K562 (cell line): ENCODE results near the gene PDCD11. TPM values are rescaled to one million over a fixed set of nuclear protein-coding genes. Genes with fewer than 3 reads are reported as not detected.

Experiments
- ATAC-seq: fragments of 200-7000 bp; cut with Tn5 transposase; 3 replicates; pipeline ENCODE4 v1.9.1; 2020; ENCODE audit warnings: moderate library complexity
- BruUV-seq: library from RNA; stranded (reverse); fragments of 400-500 nt; replicated peaks from 2 replicates; lab custom pipeline; 2021; lab: Mats Ljungman, UMichigan
- CTCF ChIA-PET: fragments of 300-600 bp; formaldehyde crosslinking; extraction: SDS; loops from one replicate; lab custom pipeline; 2021; ENCODE audit warnings: low intra/inter-chr PET ratio; lab: Yijun Ruan, JAX
- POLR2A ChIA-PET: fragments of 300-600, 350-650 bp; sonication (Branson Sonifier 250); formaldehyde crosslinking; extraction: SDS; loops from one replicate; lab custom pipeline; 2021; ENCODE audit warnings: antibody characterized with exemption, inconsistent platforms; lab: Yijun Ruan, JAX
- DNase-seq, 4 experiments: peaks; one replicate each; pipeline versions ENCODE4 v3.0.0 to v3.0.0-alpha.2; 2011 to 2018; ENCODE audit warnings: low spot score in 3 of 4, mixed read lengths in 3 of 4; ENCODE audit errors: extremely low read depth in 1 of 4
- FAIRE-seq: peaks from 2 replicates; lab custom pipeline; 2011; peaks lifted over from hg19 to GRCh38; lab: Jason Lieb, UNC
- H2AFZ ChIP-seq: 2 replicates; pipeline ENCODE4 v1.6.0; 2011; ENCODE audit warnings: low read depth, low read length, control low read depth, inconsistent platforms
- H3K27ac ChIP-seq: fragments of 200-600 bp; 3 replicates; pipeline ENCODE4 v1.8.0; 2011; ENCODE audit warnings: low read depth, mild to moderate bottlenecking, control low read depth, inconsistent platforms, low read length, moderate library complexity, mixed read lengths; ENCODE audit errors: extremely low read depth
- H3K27me3 ChIP-seq, 2 experiments: fragments of 300-600 bp in 1 of 2; 2 replicates in 1 of 2; 3 replicates in 1 of 2; pipeline versions ENCODE4 v1.6.0 to v1.8.0; 2011; ENCODE audit warnings: inconsistent platforms in 2 of 2, low read length in 2 of 2, mild to moderate bottlenecking in 1 of 2, mixed read lengths in 1 of 2, moderate library complexity in 1 of 2; ENCODE audit not compliant: control insufficient read depth in 2 of 2, insufficient read depth in 2 of 2
- H3K36me3 ChIP-seq: fragments of 300-600 bp; 3 replicates; pipeline ENCODE4 v1.8.0; 2011; ENCODE audit warnings: mild to moderate bottlenecking, low read length, inconsistent platforms; ENCODE audit not compliant: control insufficient read depth, insufficient read depth
- H3K4me1 ChIP-seq, 2 experiments: fragments of 200-600 bp in 1 of 2; replicated peaks in 1 of 2; 2 replicates in 1 of 2; 3 replicates in 1 of 2; pipeline versions ENCODE4 v1.5.1 to v1.8.0; 2011; ENCODE audit warnings: inconsistent platforms in 2 of 2, low read length in 2 of 2, mild to moderate bottlenecking in 1 of 2, mixed read lengths in 1 of 2, moderate library complexity in 1 of 2; ENCODE audit not compliant: control insufficient read depth in 2 of 2, insufficient read depth in 2 of 2
- H3K4me2 ChIP-seq: 2 replicates; pipeline ENCODE4 v1.6.1; 2011; ENCODE audit warnings: low read length, control low read depth, inconsistent platforms, mixed read lengths; ENCODE audit not compliant: insufficient read depth
- H3K4me3 ChIP-seq: fragments of 200-600 bp; sonication (generic), shearing (Covaris generic); 2 replicates; pipeline ENCODE4 v1.5.1; 2016; ENCODE audit warnings: control low read depth, inconsistent platforms
- H3K79me2 ChIP-seq: fragments of 200-600 bp; 3 replicates; pipeline ENCODE4 v1.8.0; 2011; ENCODE audit warnings: low read length, inconsistent platforms; ENCODE audit not compliant: control insufficient read depth, insufficient read depth
- H3K9ac ChIP-seq, 2 experiments: 2 replicates each; pipeline versions ENCODE4 v1.6.0 to v1.6.1; 2011; ENCODE audit warnings: low read depth in 2 of 2, low read length in 2 of 2, control low read depth in 1 of 2, inconsistent platforms in 1 of 2, mild to moderate bottlenecking in 1 of 2, mixed read lengths in 1 of 2; ENCODE audit not compliant: insufficient read depth in 1 of 2
- H3K9me1 ChIP-seq: one replicate; pipeline ENCODE4 v1.6.0; 2011; ENCODE audit warnings: inconsistent platforms, mild to moderate bottlenecking, low read length, moderate library complexity; ENCODE audit not compliant: control insufficient read depth, insufficient read depth
- H3K9me3 ChIP-seq: replicated peaks from 2 replicates; pipeline ENCODE4 v1.5.1; 2011; ENCODE audit warnings: low read depth, low read length, inconsistent platforms; ENCODE audit not compliant: control insufficient read depth, insufficient read depth
- H4K20me1 ChIP-seq: replicated peaks from 2 replicates; pipeline ENCODE4 v1.6.1; 2011; ENCODE audit warnings: low read length, inconsistent platforms, mixed read lengths; ENCODE audit not compliant: control insufficient read depth, insufficient read depth
- BCLAF1 ChIP-seq, 2 experiments: fragments of 450-650 bp in 1 of 2; IDR thresholded peaks; 2 replicates each; pipeline ENCODE4 v1.6.1; 2011 to 2017; ENCODE audit warnings: low read depth in 2 of 2, antibody characterized with exemption in 1 of 2, borderline replicate concordance in 1 of 2, low read length in 1 of 2, mild to moderate bottlenecking in 1 of 2, mixed read lengths in 1 of 2; ENCODE audit not compliant: control insufficient read depth in 1 of 2
- DMBX1 ChIP-seq: fragments of 250-450 bp; sonication (Bioruptor Pico); IDR thresholded peaks from 2 replicates; pipeline ENCODE4 v1.8.0; 2022; ENCODE audit warnings: inconsistent platforms, mild to moderate bottlenecking, moderate library complexity, borderline replicate concordance
- FOSL1 ChIP-seq: fragments of 200-800 bp; sonication (Bioruptor generic); conservative IDR thresholded peaks from 2 replicates; pipeline ENCODE4 v1.6.1; 2016; ENCODE audit warnings: missing genetic modification characterization, missing compliant biosample characterization
- HES1 ChIP-seq: fragments of 450-650 bp; IDR thresholded peaks from 2 replicates; pipeline ENCODE4 v1.6.1; 2016; ENCODE audit warnings: low read depth, mild to moderate bottlenecking, moderate library complexity
- JUNB ChIP-seq: fragments of 450-650 bp; formaldehyde crosslinking; conservative IDR thresholded peaks from 2 replicates; pipeline ENCODE4 v1.4.0; 2020; ENCODE audit warnings: mild to moderate bottlenecking
- NRF1 ChIP-seq, 2 experiments: fragments of 450-650 bp; IDR thresholded peaks in 1 of 2; conservative IDR thresholded peaks in 1 of 2; 2 replicates each; pipeline ENCODE4 v1.6.1; 2014; ENCODE audit warnings: mild to moderate bottlenecking in 2 of 2
- SIN3A ChIP-seq, 2 experiments: fragments of 150-350 bp in 1 of 2; IDR thresholded peaks; 2 replicates each; pipeline ENCODE4 v1.6.1; 2011 to 2016; ENCODE audit warnings: borderline replicate concordance in 2 of 2, low read depth in 2 of 2, low read length in 2 of 2, mild to moderate bottlenecking in 2 of 2, moderate library complexity in 2 of 2; ENCODE audit not compliant: control insufficient read depth in 1 of 2
- SOX6 ChIP-seq: fragments of 450-650 bp; IDR thresholded peaks from 2 replicates; pipeline ENCODE4 v1.6.1; 2014; ENCODE audit warnings: mild to moderate bottlenecking
- TBP ChIP-seq: optimal IDR thresholded peaks from 2 replicates; pipeline ENCODE3; 2011; ENCODE audit warnings: low read depth, low read length, improper control_type of control experiment
- USF2 ChIP-seq: sonication (generic); formaldehyde crosslinking; IDR thresholded peaks from 2 replicates; pipeline ENCODE4 v1.5.0; 2020; ENCODE audit warnings: missing genetic modification reagents
- ZEB2 ChIP-seq: fragments of 450-650 bp; IDR thresholded peaks from 2 replicates; pipeline ENCODE4 v1.6.1; 2016
- ZNF134 ChIP-seq: fragments of 250-450 bp; sonication (Bioruptor Pico); conservative IDR thresholded peaks from 2 replicates; pipeline ENCODE4 v1.4.0; 2020
- ZNF212 ChIP-seq: fragments of 450-650 bp; formaldehyde crosslinking; IDR thresholded peaks from 2 replicates; pipeline ENCODE4 v1.4.0; 2020; ENCODE audit warnings: mild to moderate bottlenecking
- ZNF586 ChIP-seq: fragments of 450-650 bp; formaldehyde crosslinking; conservative IDR thresholded peaks from 2 replicates; pipeline ENCODE4 v1.4.0; 2020; ENCODE audit warnings: mild to moderate bottlenecking, moderate library complexity
- WGBS: fragments of 100-300 bp; shearing (Covaris generic); methylation state at CpG from one replicate; pipeline ENCODE4 v1.1.6; 2016; ENCODE audit warnings: low coverage, mixed read lengths; ENCODE audit not compliant: insufficient coverage; ENCODE audit errors: missing lambda C conversion rate; 5-methylcytosine and 5-hydroxymethylcytosine counted together
- in situ Hi-C: fragments of 300-500 bp; cut with MboI; formaldehyde crosslinking; loops from 4 replicates; pipeline ENCODE4 v1.15.0; 2018; ENCODE audit warnings: inconsistent platforms, mixed read lengths
- intact Hi-C: fragments of 100-400 bp; cut with micrococcal nuclease; formaldehyde crosslinking; loops from 2 replicates; pipeline ENCODE4 v1.14.2; 2022
- polyA plus RNA-seq, 8 experiments: library from polyadenylated mRNA; depleted of rRNA in 4 of 8; stranded (reverse) in 5 of 8; unstranded in 3 of 8; fragments of >200 nt; fragmentation: Nextera tagmentation in 2 of 8; fragmentation: Illumina TruSeq in 1 of 8; extraction: Ambion mirVana in 2 of 8; extraction: Trizol in 1 of 8; gene quantifications; 2 replicates each; pipeline versions ENCODE4 v1.2.1 to v1.2.3, GENCODE V29; 2011 to 2014; ENCODE audit warnings: inconsistent platforms in 1 of 8, missing spikeins in 1 of 8
- total RNA-seq, 7 experiments: library from RNA; depleted of rRNA in 6 of 7; stranded (reverse); fragments of >200 nt in 6 of 7; fragmentation: Illumina TruSeq in 2 of 7; extraction: Trizol in 2 of 7; gene quantifications; 2 replicates each; pipeline versions ENCODE4 v1.2.1 to v1.2.3, GENCODE V29; 2011 to 2021; ENCODE audit warnings: low replicate concordance in 1 of 7

Gene PDCD11
- total and polyA plus RNA-seq, 9 of the 15 experiments (the other 6 are each of a cell fraction or from before 2014, with no cell fraction given), result 14.8 to 73.8 (median 50.0) TPM

GRCh38 chr10:103457176-103457712 is 60.8 kb downstream of the PDCD11 start:
- no peak overlapping the region for H3K4me3 ChIP-seq
- H3K9me1 ChIP-seq, result no peaks in the 10 kb centered on the region
- BruUV-seq, result no TSS peak
- peaks cover 0 to 11% of the 10 kb centered on the region in 2 experiments; a peak in 2 of 5 replicates for H3K4me1 ChIP-seq
- H3K9ac ChIP-seq, result no peak overlapping the region
- CTCF ChIA-PET, result no interaction called here
- no peaks in the 10 kb centered on the region for H3K9me3 ChIP-seq
- no peaks in the 10 kb centered on the region for H3K36me3 ChIP-seq
- no peak for TF ChIP-seq ZEB2
- TF ChIP-seq NRF1 (conservative IDR thresholded peaks at IDR 0.05 in 1 of 2, IDR thresholded peaks at IDR 0.05 in 1 of 2), result no peak
- TF ChIP-seq JUNB (CRISPR knock-in tag), result no peak
- TF ChIP-seq ZNF212 (CRISPR knock-in tag), result no peak
- TF ChIP-seq ZNF586 (CRISPR knock-in tag), result no peak
- no peak for TF ChIP-seq SIN3A (IDR thresholded peaks at IDR 0.05; ENCODE audit: borderline replicate concordance in 2 of 2, control insufficient read depth in 1 of 2, low read depth in 2 of 2, low read length in 2 of 2)
- no peak for TF ChIP-seq USF2 (CRISPR knock-in tag)
- no peak for TF ChIP-seq HES1
- TF ChIP-seq FOSL1, result no peak
- no peak for TF ChIP-seq BCLAF1 (IDR thresholded peaks at IDR 0.05; ENCODE audit: borderline replicate concordance in 1 of 2, control insufficient read depth in 1 of 2, low read depth in 2 of 2, low read length in 1 of 2)
- no peak for TF ChIP-seq SOX6
- TF ChIP-seq ZNF134 (CRISPR knock-in tag), result no peak
- TF ChIP-seq TBP, result no peak
- TF ChIP-seq DMBX1, result no peak
- DNase-seq (no peak), FAIRE-seq (no peak), ATAC-seq (no peak)
- no peaks in the 10 kb centered on the region; the same call in 1 of the 2 replicates for H4K20me1 ChIP-seq
- intact Hi-C loops (no loop called here), in situ Hi-C loops (no loop called here)
- H3K4me2 ChIP-seq, result no peak overlapping the region
- POLR2A ChIA-PET, result no interaction called here
- H3K27ac ChIP-seq, result no peak overlapping the region
- H3K27me3 ChIP-seq, result no peaks in the 10 kb centered on the region
- no peaks in the 10 kb centered on the region for H3K79me2 ChIP-seq
- WGBS, result 14% methylated on average over 7 of the region's 8 CpGs
- H2AFZ ChIP-seq, result no peak overlapping the region
